ENCODE data around the gene TMEM106C.

The TMEM106C gene

GRCh38 chr12:47999816-48000215 lies 36.4 kb downstream of the TMEM106C start:
- DNase-seq = no peak

GRCh38 chr12:48000878-48001504 lies 37.6 kb downstream of the TMEM106C start:
- no peak for DNase-seq

GRCh38 chr12:48001505-48002413 lies 38.4 kb downstream of the TMEM106C start:
- peak; percentile 22 for DNase-seq

- no peak for DNase-seq
These were observed 39.0 kb downstream of the TMEM106C start for GRCh38 chr12:48002414-48002730.

GRCh38 chr12:48002773-48003218 lies 39.4 kb downstream of the TMEM106C start:
- DNase-seq = peak; percentile 47

- DNase-seq = peak; percentile 28
These were observed 40.0 kb downstream of the TMEM106C start for GRCh38 chr12:48003226-48004052.

GRCh38 chr12:48004053-48004941 lies 40.9 kb downstream of the TMEM106C start, which contains the start of gene COL2A1:
Gene COL2A1 (minus strand): TSS chr12:48004476. CDS start chr12:48004321, 155 bp downstream.
- DNase-seq = peak; percentile 73

GRCh38 chr12:48005001-48005749 lies 41.8 kb downstream of the TMEM106C start:
- DNase-seq = no peak

GRCh38 chr12:48005750-48006021 lies 42.3 kb downstream of the TMEM106C start:
- DNase-seq = no peak

GRCh38 chr12:48007206-48007605 lies 43.8 kb downstream of the TMEM106C start:
- no peak for DNase-seq

- DNase-seq = no peak
These were observed 45.0 kb downstream of the TMEM106C start for GRCh38 chr12:48008349-48008748.

GRCh38 chr12:48008950-48009349 lies 45.6 kb downstream of the TMEM106C start:
- no peak for DNase-seq

- DNase-seq = no peak
These were observed 46.1 kb downstream of the TMEM106C start for GRCh38 chr12:48009471-48009870.

- DNase-seq = no peak
These were observed 47.1 kb downstream of the TMEM106C start for GRCh38 chr12:48010366-48010970.

- no peak for DNase-seq
These were observed 48.7 kb downstream of the TMEM106C start for GRCh38 chr12:48012070-48012469.

GRCh38 chr12:48013287-48013686 lies 49.9 kb downstream of the TMEM106C start:
- DNase-seq = no peak

- DNase-seq = no peak
These were observed 51.7 kb downstream of the TMEM106C start for GRCh38 chr12:48015129-48015528.

GRCh38 chr12:48015954-48016353 lies 52.6 kb downstream of the TMEM106C start:
- no peak for DNase-seq

- no peak for DNase-seq
These were observed 53.1 kb downstream of the TMEM106C start for GRCh38 chr12:48016373-48017020.

- DNase-seq = no peak
These were observed 54.1 kb downstream of the TMEM106C start for GRCh38 chr12:48017496-48017895.

Measured in NCI-H1105 (cell line).